Measurements from ENCODE around the gene TNIP3. TPM values are rescaled to one million over a fixed set of nuclear protein-coding genes. Genes with fewer than 3 reads are reported as not detected.

Gene TNIP3
- not detected in 2 replicates for total RNA-seq (2011; cell fraction: chromatin; rRNA removed; ENCODE audit: low replicate concordance)
- total RNA-seq (2011; cell fraction: nucleolus; rRNA removed), result not detected in 2 replicates
- total RNA-seq (2011; cell fraction: nucleoplasm; rRNA removed), result not detected in 2 replicates
- total RNA-seq (2014; rRNA removed) (0.14 TPM in 1 of 2 replicates, not detected in the other), total RNA-seq (2014; rRNA removed; fragmentation: Illumina TruSeq; extraction: Trizol) (not detected in 2 replicates), total RNA-seq (2015; rRNA removed; fragmentation: Illumina TruSeq; extraction: Trizol) (not detected in 2 replicates), total RNA-seq (2021) (not detected in 2 replicates), polyA plus RNA-seq (2011; rRNA removed) (not detected in 2 replicates), polyA plus RNA-seq (2014; fragmentation: Illumina TruSeq; extraction: Trizol) (not detected in 2 replicates), polyA plus RNA-seq (2014; fragmentation: Nextera tagmentation; extraction: Ambion mirVana) (not detected), polyA plus RNA-seq (2014; rRNA removed) (not detected in 2 replicates), polyA minus RNA-seq (2011; rRNA and poly(A)+ RNA removed) (not detected in 2 replicates), Bru-seq, nascent RNA (percentile 5 among the genes with signal in this experiment), BruChase-seq, experiment 1, labeled RNA remaining after a 2-hour chase (not detected), BruChase-seq, experiment 2, labeled RNA remaining after a 6-hour chase (percentile 5 among the genes with signal in this experiment)
- polyA plus RNA-seq (2011; cell fraction: cytosol; rRNA removed), result not detected in 2 replicates
- polyA plus RNA-seq (2011; cell fraction: nucleus; rRNA removed), result not detected in 2 replicates
- polyA plus RNA-seq (2012), result not detected in 2 replicates
- not detected in 2 replicates for polyA minus RNA-seq (2011; cell fraction: cytosol; rRNA and poly(A)+ RNA removed)
- not detected in 2 replicates for polyA minus RNA-seq (2011; cell fraction: nucleus; rRNA and poly(A)+ RNA removed)
- long read RNA-seq, experiment 1, result 0 reads
- long read RNA-seq, experiment 2, result 0 reads
- long read RNA-seq, experiment 3, partial matches to known transcripts, result 0 of 1 reads
- long read RNA-seq, experiment 3, other reads (novel, unspliced or antisense), result 1 of 1 reads

GRCh38 chr4:121164291-121164690 lies at the start of gene TNIP3:
Gene TNIP3 (minus strand): TSS chr4:121164321. CDS start chr4:121164125, 196 bp downstream.
- TF ChIP-seq RNF2 (IDR thresholded peaks at IDR 0.05) (no peak), LCOR (CRISPR knock-in tag; IDR thresholded peaks at IDR 0.05) (no peak), NEUROD1 (IDR thresholded peaks at IDR 0.05; ENCODE audit: borderline replicate concordance, low read depth, low read length, partially characterized antibody) (no peak)
- Histone ChIP-seq H3K9ac (ENCODE audit: insufficient read depth in 1 of 2, low read depth in 2 of 2, low read length in 2 of 2) (no peak within 1 kb of the TSS), H3K27ac (ENCODE audit: extremely low read depth, low read depth, low read length) (no peak within 1 kb of the TSS), H3K4me3 (no peak within 1 kb of the TSS), H4K20me1 (replicated peaks; ENCODE audit: control insufficient read depth, insufficient read depth, low read length) (no peaks in the 10 kb centered on the region), H3K79me2 (ENCODE audit: control insufficient read depth, insufficient read depth, low read length) (no peaks in the 10 kb centered on the region), H3K4me1 (replicated peaks in 1 of 2; ENCODE audit: control insufficient read depth in 2 of 2, insufficient read depth in 2 of 2, low read length in 2 of 2) (no peaks in the 10 kb centered on the region), H3K9me1 (ENCODE audit: control insufficient read depth, insufficient read depth, low read length) (no peaks in the 10 kb centered on the region), H2AFZ (ENCODE audit: low read depth, low read length) (no peak within 1 kb of the TSS), H3K4me2 (ENCODE audit: insufficient read depth, low read length) (no peak within 1 kb of the TSS), H3K9me3 (replicated peaks; ENCODE audit: control insufficient read depth, insufficient read depth, low read depth, low read length) (no peaks in the 10 kb centered on the region), H3K36me3 (ENCODE audit: control insufficient read depth, insufficient read depth, low read length) (no peaks in the 10 kb centered on the region), H3K27me3 (ENCODE audit: control insufficient read depth in 2 of 2, insufficient read depth in 2 of 2, low read length in 2 of 2) (no peaks in the 10 kb centered on the region)
- FAIRE-seq (no peak), ATAC-seq (no peak), DNase-seq (ENCODE audit: extremely low read depth in 1 of 4, low spot score in 3 of 4) (no peak)
- intact Hi-C loops (cut with micrococcal nuclease) (no loop called here), in situ Hi-C loops (cut with MboI) (no loop called here)
- 0% methylated on average over 4 of the region's 4 CpGs for WGBS (ENCODE audit: insufficient coverage, low coverage, missing lambda C conversion rate)
- BruUV-seq (replicated peaks), result no TSS peak
- CTCF ChIA-PET (ENCODE audit: low intra/inter-chr PET ratio), result no interaction called here
- POLR2A ChIA-PET, result no interaction called here

All from K562 (cell line).